ENCODE data around the gene BMPER. TPM values are rescaled to one million over a fixed set of nuclear protein-coding genes. Genes with fewer than 3 reads are reported as not detected.

The BMPER gene
- total and polyA plus RNA-seq, 8 donors = 1.9 to 9.5 (median 4.6) TPM; not detected in 1

DNA sequence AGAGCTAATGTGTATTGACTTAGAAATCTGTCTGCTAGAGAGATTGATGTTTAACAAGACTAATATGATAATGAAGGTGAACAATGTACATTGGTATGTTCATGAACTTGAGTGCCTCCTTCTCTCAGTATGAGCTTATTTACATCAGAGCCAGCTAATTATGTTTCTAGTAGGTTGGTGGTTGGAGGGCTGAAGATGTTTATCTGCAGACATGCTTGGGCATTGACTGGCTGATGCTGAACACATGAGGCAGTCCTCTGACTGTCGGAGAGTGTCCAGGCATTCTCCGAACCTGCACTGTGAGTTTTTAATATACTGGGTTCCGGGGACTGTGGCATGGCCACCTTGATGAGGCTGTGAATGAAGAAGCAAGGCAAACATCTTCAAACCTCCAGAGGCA is 47.5 kb downstream of the BMPER start:
- H3K36me3 ChIP-seq = no peaks in the 10 kb centered on the region
- no peaks in the 10 kb centered on the region for H3K9me3 ChIP-seq
- H3K4me3 ChIP-seq = no peak overlapping the region
- intact Hi-C loops (cut with DNase I; ENCODE audit: low total_unique reads) = no loop called here
- no peak for DNase-seq
- 83 to 95% (median 90%) methylated on average over 3 of the region's 3 CpGs for WGBS, 5 donors
- no peak overlapping the region for H3K27ac ChIP-seq
- no peaks in the 10 kb centered on the region for H3K27me3 ChIP-seq
- peaks cover 0 to 8% (median 0%) of the 10 kb centered on the region in 4 donors for H3K4me1 ChIP-seq
- TF ChIP-seq POLR2AphosphoS5 (IDR thresholded peaks at IDR 0.05) (no peak), POLR2A (IDR thresholded peaks at IDR 0.05) (no peak), EP300 (IDR thresholded peaks at IDR 0.05) (no peak)
- TF ChIP-seq, protein P1, sequence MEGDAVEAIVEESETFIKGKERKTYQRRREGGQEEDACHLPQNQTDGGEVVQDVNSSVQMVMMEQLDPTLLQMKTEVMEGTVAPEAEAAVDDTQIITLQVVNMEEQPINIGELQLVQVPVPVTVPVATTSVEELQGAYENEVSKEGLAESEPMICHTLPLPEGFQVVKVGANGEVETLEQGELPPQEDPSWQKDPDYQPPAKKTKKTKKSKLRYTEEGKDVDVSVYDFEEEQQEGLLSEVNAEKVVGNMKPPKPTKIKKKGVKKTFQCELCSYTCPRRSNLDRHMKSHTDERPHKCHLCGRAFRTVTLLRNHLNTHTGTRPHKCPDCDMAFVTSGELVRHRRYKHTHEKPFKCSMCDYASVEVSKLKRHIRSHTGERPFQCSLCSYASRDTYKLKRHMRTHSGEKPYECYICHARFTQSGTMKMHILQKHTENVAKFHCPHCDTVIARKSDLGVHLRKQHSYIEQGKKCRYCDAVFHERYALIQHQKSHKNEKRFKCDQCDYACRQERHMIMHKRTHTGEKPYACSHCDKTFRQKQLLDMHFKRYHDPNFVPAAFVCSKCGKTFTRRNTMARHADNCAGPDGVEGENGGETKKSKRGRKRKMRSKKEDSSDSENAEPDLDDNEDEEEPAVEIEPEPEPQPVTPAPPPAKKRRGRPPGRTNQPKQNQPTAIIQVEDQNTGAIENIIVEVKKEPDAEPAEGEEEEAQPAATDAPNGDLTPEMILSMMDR (IDR thresholded peaks at IDR 0.05) = no peak

DNA sequence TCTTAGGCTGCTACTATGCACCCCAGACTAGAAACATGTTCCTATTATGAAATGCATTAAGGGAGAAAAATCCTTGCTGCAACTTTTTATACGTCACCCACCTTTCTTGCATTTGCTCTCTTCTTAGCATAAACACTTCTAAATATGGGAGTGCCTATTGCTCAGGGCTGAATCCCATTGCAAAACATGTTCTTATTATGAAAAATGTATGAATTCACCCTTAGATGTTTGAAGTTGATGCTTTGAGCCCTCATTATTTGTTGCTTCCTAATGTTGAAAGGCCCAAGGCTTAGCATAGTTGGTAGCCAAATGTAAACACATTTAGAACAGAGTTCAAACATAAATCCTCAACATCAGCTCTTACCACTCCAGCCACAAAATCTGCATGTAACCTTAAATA is 52.8 kb downstream of the BMPER start:
- intact Hi-C loops (cut with DNase I; ENCODE audit: low total_unique reads) = no loop called here
- WGBS, 5 donors = 79 to 95% (median 88%) methylated on average over 1 of the region's 1 CpG
- H3K27ac ChIP-seq = no peak overlapping the region
- no peaks in the 10 kb centered on the region for H3K4me1 ChIP-seq
- no peak for TF ChIP-seq EP300 (IDR thresholded peaks at IDR 0.05)
- TF ChIP-seq POLR2AphosphoS5 (IDR thresholded peaks at IDR 0.05) = peak in 1 of 3 donors; percentile 23
- no peaks in the 10 kb centered on the region for H3K9me3 ChIP-seq
- no peak overlapping the region for H3K4me3 ChIP-seq
- H3K36me3 ChIP-seq = no peaks in the 10 kb centered on the region
- DNase-seq = no peak
- no peaks in the 10 kb centered on the region for H3K27me3 ChIP-seq

DNA sequence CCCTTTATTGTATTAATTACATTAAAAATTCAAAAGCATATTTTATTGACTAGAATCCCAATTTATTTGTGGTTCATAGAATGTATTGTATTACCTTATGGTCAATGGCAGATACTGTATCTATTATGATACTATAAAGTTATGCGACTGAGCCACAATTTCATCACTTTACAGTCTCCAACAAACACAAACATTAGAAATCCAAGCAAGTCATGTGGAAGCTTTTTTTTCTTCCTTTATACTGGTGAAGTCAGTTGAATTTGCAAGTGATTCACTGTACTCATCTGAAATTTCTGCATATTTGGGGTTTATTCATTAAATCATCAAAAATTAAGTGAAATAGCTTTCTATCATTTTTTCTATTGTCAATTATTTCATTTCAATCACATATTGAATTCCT is 54.3 kb downstream of the BMPER start:
- no peaks in the 10 kb centered on the region for H3K36me3 ChIP-seq
- no peak overlapping the region for H3K27ac ChIP-seq
- DNase-seq = no peak
- intact Hi-C loops (cut with DNase I; ENCODE audit: low total_unique reads) = no loop called here
- no peaks in the 10 kb centered on the region for H3K27me3 ChIP-seq
- no peak overlapping the region for H3K4me3 ChIP-seq
- H3K4me1 ChIP-seq = peaks cover 0 to 6% (median 3%) of the 10 kb centered on the region in 4 donors
- 91 to 98% (median 95%) methylated on average over 1 of the region's 1 CpG for WGBS, 5 donors
- no peaks in the 10 kb centered on the region for H3K9me3 ChIP-seq
- TF ChIP-seq EP300 (IDR thresholded peaks at IDR 0.05) = no peak
- TF ChIP-seq, protein P1 (IDR thresholded peaks at IDR 0.05) = no peak
- no peak for TF ChIP-seq POLR2A (IDR thresholded peaks at IDR 0.05)
- TF ChIP-seq POLR2AphosphoS5 (IDR thresholded peaks at IDR 0.05) = no peak

DNA sequence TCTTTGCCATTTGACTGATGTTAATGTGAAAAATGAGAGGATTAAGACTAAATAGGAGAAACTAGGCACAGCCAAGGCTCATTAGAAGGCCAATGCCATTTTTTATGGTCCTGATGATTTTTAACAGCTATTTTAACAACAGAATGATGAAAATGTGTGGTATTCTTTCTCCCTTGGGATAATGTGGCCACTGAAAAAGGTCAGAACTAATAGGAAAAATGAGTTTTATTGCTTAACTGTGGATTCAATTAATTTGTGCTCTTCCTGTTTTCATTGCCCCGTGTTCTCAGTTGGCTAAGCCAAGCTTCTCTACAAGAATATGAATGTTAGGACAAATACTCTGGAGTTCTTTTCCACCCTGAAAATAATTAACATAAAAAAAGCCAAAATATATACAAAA is 56.6 kb downstream of the BMPER start:
- peaks cover 0 to 17% (median 3%) of the 10 kb centered on the region in 4 donors for H3K4me1 ChIP-seq
- TF ChIP-seq, protein P1 (IDR thresholded peaks at IDR 0.05) = no peak
- no peak for TF ChIP-seq POLR2A (IDR thresholded peaks at IDR 0.05)
- no peak for TF ChIP-seq POLR2AphosphoS5 (IDR thresholded peaks at IDR 0.05)
- TF ChIP-seq EP300 (IDR thresholded peaks at IDR 0.05) = no peak
- H3K9me3 ChIP-seq = no peaks in the 10 kb centered on the region
- no peak overlapping the region for H3K4me3 ChIP-seq
- H3K36me3 ChIP-seq = no peaks in the 10 kb centered on the region
- 75 to 95% (median 88%) methylated on average over 1 of the region's 1 CpG for WGBS, 5 donors
- H3K27me3 ChIP-seq = no peaks in the 10 kb centered on the region
- DNase-seq = no peak
- no peak overlapping the region for H3K27ac ChIP-seq
- intact Hi-C loops (cut with DNase I; ENCODE audit: low total_unique reads) = no loop called here

DNA sequence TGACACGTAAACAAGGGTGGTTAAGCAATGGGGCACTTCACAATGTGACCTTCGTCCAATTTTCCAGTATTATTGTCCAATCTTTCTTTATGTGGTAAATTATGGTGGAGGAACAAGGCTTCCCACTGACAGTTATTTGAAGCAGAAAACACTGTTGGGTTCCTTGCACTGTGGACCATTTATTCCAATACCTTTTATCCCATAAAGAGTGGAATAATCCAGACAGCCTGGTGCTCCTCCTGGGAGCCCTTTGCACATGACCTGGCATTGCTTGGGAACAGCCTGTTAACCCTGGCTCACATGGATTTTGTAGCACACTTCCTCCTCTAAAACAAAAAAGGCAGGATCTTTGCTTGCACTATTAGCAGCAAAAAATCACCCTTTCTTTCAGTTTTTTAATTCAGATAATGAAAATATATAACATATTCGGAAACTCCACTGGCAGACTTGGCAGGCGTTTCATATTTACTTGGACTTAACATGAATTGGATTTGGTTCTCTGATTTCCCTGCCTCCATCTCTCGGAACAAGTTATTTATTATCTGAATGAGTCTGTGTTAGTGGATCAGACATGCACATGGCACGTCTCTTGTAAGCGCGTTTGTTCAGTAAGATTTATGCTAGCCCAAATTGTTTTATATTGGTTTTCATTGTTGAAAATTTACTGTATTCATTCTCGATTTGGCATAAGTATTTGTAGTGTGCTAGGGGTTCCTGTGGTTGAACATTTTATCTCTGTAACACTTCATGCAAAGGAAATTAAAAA is 59.3 kb downstream of the BMPER start:
- H3K4me1 ChIP-seq = peaks cover 0 to 17% (median 3%) of the 10 kb centered on the region in 4 donors

More for the DNA sequence above, 59.3 kb downstream of the BMPER start:
- 33 to 51% (median 42%) methylated on average over 9 of the region's 9 CpGs for WGBS, 5 donors
- intact Hi-C loops (cut with DNase I; ENCODE audit: low total_unique reads) = no loop called here
- Histone ChIP-seq H3K4me3 (no peak overlapping the region), H3K36me3 (no peaks in the 10 kb centered on the region), H3K9me3 (no peaks in the 10 kb centered on the region), H3K27ac (no peak overlapping the region), H3K27me3 (no peaks in the 10 kb centered on the region)
- peak in 1 of 2 donors; percentile 33 for DNase-seq
- TF ChIP-seq POLR2A (IDR thresholded peaks at IDR 0.05) = no peak

All from stomach (tissue), 9 donors.